ENCODE results near the gene CD300A. TPM values are rescaled to one million over a fixed set of nuclear protein-coding genes. Genes with fewer than 3 reads are reported as not detected.

The CD300A gene
- total RNA-seq, 4 donors from 2014 or later: 1.9 to 100.0 (median 5.2) TPM

- TF ChIP-seq, protein P1, sequence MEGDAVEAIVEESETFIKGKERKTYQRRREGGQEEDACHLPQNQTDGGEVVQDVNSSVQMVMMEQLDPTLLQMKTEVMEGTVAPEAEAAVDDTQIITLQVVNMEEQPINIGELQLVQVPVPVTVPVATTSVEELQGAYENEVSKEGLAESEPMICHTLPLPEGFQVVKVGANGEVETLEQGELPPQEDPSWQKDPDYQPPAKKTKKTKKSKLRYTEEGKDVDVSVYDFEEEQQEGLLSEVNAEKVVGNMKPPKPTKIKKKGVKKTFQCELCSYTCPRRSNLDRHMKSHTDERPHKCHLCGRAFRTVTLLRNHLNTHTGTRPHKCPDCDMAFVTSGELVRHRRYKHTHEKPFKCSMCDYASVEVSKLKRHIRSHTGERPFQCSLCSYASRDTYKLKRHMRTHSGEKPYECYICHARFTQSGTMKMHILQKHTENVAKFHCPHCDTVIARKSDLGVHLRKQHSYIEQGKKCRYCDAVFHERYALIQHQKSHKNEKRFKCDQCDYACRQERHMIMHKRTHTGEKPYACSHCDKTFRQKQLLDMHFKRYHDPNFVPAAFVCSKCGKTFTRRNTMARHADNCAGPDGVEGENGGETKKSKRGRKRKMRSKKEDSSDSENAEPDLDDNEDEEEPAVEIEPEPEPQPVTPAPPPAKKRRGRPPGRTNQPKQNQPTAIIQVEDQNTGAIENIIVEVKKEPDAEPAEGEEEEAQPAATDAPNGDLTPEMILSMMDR (IDR thresholded peaks at IDR 0.05; ENCODE audit: low read depth): no peak
Measured at GRCh38 chr17:74516561-74517328, 50.3 kb downstream of the CD300A start.

GRCh38 chr17:74520016-74520434 lies 53.6 kb downstream of the CD300A start:
- TF ChIP-seq, protein P1 (IDR thresholded peaks at IDR 0.05; ENCODE audit: low read depth): no peak

- TF ChIP-seq, protein P1 (IDR thresholded peaks at IDR 0.05; ENCODE audit: low read depth): no peak
Measured at GRCh38 chr17:74520790-74521480, 54.5 kb downstream of the CD300A start.

- TF ChIP-seq, protein P1 (IDR thresholded peaks at IDR 0.05; ENCODE audit: low read depth): no peak
Measured at GRCh38 chr17:74521701-74522201, 55.3 kb downstream of the CD300A start.

DNA sequence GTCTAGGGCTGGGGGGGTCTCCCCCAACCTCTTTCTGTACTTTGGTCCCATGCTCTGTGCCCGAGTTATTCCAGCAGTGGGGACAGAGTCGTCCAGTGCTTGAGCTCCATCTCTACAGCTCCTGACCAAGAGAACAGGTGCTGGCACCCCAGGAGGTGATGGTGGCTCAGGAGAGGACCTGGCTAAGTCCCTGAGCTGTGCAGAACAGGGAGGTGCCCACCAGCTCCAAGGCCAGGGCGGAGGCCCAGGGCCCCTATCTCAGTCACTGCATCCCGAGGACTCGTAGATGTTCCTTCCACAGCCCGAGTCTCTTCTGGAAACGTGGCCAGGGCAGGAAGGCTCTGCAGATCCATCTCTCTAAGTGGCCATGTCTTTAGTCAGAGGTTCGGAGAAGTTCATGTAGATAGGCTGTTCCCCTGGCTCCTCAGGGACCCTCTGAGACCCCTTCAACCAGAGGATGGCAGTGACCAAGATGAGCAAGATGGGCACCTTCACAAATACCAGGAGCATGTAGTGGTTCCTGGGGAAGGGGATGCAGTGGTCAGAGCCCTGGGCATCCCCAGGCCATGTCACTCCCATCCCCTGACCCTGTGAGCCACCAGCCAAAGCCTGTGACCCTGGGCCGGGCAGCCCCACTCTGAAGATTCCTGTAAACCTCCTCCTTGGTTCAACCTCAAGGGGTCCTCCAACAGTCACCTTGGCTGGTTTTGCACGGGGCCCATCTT lies 56.1 kb downstream of the CD300A start:
- TF ChIP-seq, protein P1 (IDR thresholded peaks at IDR 0.05; ENCODE audit: low read depth): no peak

GRCh38 chr17:74523308-74523707 lies 56.9 kb downstream of the CD300A start:
- TF ChIP-seq, protein P1 (IDR thresholded peaks at IDR 0.05; ENCODE audit: low read depth): no peak
